Measurements from ENCODE around the gene OSBPL3.

DNA sequence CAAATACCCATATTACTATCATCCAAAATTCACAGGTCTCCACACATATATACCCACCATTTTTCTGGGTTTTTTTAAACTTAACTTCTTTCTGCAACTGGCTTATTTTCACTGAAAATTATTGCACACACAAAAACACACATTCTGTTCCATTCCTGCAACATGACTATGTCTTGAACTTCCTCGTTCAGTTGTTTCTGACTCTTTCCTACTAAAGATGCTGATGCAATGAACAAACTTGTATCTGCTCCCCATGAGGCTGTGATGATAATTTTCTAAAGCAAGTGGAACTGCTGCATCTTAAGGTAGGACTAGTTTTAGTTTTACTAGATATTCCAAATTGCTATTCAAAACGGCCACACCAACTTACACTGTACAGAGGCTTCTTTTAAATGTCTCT, 77.7 kb downstream of the OSBPL3 start:
- TF ChIP-seq, protein P1, sequence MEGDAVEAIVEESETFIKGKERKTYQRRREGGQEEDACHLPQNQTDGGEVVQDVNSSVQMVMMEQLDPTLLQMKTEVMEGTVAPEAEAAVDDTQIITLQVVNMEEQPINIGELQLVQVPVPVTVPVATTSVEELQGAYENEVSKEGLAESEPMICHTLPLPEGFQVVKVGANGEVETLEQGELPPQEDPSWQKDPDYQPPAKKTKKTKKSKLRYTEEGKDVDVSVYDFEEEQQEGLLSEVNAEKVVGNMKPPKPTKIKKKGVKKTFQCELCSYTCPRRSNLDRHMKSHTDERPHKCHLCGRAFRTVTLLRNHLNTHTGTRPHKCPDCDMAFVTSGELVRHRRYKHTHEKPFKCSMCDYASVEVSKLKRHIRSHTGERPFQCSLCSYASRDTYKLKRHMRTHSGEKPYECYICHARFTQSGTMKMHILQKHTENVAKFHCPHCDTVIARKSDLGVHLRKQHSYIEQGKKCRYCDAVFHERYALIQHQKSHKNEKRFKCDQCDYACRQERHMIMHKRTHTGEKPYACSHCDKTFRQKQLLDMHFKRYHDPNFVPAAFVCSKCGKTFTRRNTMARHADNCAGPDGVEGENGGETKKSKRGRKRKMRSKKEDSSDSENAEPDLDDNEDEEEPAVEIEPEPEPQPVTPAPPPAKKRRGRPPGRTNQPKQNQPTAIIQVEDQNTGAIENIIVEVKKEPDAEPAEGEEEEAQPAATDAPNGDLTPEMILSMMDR (optimal IDR thresholded peaks at IDR 0.05 in 1 of 3, IDR thresholded peaks at IDR 0.05 in 1 of 3, conservative IDR thresholded peaks at IDR 0.05 in 1 of 3; ENCODE audit: extremely low read depth in 1 of 3, insufficient read depth in 2 of 3, low read length in 3 of 3): no peak
- TF ChIP-seq EZH2 (IDR thresholded peaks at IDR 0.05; ENCODE audit: low read length): no peak
